GM18508 (cell line): Measurements from ENCODE around the gene PRKAA1.
"Not testable (repeated sequence)": the region's sequence is repeated elsewhere in the genome, so short reads cannot be mapped to it uniquely, and the experiment has no call there.

Experiments used
- ATAC-seq: cut with Tn5 transposase; IDR thresholded peaks from one replicate; pipeline ENCODE4 v1.9.1; 2021; ENCODE audit warnings: moderate number of reproducible peaks; ENCODE audit not compliant: insufficient read depth, unreplicated experiment

PRKAA1 gene

DNA sequence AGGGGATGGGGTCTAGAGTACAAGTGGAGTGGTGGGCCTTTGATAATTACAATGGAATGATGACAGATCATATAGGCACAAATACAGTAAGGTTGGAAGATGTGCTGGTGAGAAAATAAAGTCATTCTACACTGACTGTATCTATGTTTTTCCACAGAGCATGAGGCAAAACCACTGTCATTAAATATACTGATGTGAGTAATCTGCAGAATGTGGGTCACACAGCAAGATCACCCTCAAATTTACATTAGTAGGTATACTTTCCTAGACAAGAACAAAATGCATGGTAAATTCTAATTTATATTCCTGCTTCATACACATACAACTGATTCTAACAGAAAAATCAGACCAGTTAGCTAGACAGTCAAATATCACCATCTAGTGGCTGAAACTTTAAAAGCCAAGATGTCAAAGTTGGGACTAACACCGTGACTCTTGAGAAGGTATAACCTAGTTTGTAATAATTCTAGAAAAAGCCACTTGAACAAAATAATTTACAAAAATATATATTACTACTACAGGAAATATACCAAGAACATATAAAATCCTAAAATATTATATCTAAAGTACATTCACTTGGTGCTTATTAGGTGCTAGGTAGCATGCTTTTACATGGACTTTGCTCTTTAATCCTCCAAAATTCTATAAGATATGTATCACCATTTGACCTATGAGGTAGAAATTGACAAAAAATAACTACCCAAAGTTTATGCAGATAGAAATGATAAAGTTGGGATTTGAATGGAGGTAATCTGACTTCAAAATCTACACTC, 61.9 kb downstream of the PRKAA1 start:
- no peak for ATAC-seq

DNA sequence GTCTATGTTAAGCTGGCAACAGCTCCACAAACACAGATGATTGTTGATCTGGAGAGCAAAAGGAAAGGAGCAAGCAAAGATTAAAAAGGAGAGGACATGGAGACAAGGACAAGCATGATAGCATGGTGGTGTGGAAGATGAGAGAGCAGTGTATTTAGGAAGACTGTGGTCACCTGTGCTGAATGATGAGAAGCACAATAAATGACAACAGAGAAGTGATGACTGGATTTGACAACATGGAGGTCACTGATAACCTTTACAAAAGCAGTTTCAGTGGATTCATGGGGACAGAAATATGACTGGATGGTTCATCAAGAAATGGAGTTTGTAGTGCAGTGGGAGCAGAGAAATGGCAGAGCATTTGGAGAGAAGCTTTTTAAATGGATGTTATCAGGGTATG, 62.6 kb downstream of the PRKAA1 start:
- no peak for ATAC-seq

DNA sequence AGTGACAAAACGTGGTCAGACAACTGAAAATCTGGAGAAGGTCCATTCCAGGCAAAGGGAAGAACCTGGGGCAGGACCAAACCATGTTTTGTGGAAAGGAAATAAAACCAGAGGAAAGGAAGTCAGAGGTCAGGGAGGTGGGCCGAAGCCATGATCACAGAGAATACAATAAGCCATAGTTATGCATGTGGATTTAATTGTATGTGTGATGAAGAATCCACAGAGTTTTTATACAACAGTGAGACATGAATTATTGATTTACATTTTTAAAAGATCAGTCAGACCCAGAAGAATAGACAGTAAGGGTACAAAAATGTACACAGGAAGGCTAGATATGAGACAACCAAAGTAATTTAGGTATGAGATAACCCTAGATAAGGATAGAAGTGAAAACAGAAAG, 63.2 kb downstream of the PRKAA1 start:
- no peak for ATAC-seq

DNA sequence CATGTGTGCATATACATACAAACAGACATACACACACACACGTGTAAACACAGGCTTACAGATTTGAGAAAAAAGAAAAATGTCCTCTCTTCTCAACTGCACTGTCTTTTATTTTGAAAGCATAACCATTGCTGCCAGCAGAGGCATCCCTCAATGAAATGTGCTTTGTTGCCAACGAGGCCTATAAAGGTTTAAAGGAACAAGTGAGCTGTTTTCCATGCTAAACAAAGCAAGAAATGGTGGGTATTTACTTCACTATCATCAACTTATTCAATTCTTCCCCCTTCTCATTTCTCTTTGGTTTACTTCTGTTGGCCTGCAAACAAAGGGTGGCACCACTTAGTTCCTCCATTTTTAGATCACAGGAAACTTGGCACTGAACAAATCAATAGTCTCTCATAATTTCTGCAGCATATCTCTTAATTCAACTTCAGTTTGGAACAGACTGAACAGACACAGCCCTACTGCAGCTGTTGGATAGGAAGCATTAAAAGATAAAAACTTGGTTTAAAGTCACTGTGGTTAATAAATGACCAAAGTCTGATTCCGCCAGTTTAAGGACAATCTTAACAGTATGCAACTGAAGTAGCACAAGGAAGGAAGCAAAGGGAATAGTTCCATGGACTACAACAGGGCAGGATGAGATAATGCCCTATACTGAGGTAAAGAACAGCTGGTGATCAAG, 64.2 kb downstream of the PRKAA1 start:
- ATAC-seq: no peak

DNA sequence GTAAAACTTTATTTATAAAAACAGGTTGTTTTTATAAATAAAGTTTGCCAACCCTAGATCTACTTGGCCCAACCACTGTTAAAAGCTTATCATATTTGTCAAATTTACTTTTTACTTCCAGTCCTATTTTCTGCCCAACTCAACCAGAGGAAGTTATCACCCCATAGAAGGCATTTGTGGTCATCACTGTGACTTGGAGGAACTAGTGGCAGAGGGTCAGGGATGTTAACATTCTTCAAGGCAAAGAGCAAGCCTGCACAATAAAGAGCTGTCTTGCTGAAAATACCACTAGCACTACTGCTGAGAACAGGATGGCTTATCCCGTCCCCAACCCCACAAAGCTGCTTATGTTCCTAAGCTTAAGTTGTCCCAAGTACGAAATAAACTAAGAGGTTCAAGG, 64.7 kb downstream of the PRKAA1 start:
- ATAC-seq: no peak

DNA sequence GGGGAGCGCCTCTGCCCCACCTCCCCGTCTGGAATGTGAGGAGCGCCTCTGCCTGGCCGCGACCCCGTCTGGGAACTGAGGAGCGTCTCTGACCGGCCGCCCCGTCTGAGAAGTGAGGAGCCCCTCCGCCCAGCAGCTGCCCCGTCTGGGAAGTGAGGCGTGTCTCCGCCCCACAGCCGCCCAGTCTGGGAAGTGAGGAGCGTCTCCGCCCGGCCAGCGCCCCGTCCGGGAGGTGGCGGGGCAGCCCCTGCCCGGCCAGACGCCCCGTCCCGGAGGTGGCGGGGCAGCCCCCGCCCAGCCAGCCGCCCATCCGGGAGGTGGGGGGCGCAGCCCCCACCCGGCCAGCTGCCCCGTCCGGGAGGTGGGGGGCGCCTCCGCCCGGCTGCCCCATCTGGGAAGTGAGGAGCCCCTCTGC, 75.7 kb downstream of the PRKAA1 start:
- ATAC-seq: not testable (repeated sequence)

DNA sequence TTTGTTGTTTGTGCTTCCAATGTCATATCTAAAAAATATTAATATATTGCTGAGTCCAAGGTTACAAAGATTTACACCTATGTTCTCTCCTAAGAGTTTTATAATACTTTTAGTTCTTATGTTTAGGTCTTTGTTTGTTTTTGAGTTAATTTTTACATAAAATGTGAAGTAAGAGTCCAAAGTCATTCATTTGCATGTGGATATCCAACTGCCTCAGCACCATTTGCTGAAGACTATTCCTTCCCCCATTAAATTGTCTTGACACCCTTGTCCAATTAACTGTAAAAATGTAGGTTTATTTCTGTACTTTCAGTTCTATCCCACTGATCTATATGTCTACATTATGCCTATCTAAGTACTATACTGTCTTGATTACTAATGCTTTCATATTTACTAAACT, 78.1 kb downstream of the PRKAA1 start:
- ATAC-seq: no peak

DNA sequence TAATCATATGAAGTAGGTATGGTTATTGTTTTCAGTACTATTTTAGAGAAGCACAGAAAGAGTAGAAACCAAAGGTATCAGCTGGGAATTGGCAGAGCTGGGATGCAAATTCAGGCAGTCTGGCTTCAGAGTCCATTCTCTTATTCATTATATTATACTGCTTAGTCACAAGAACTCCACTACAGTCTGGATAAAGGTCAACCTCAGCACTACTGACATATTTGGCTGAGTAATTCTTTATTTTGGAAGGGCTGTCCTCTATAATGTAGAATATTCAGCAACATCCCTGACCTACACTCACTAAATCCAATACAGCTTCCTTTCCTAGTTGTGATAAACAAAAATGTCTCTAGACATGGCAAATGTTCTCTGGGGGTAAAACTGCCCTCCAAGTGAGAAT, 80.9 kb downstream of the PRKAA1 start:
- ATAC-seq: no peak

DNA sequence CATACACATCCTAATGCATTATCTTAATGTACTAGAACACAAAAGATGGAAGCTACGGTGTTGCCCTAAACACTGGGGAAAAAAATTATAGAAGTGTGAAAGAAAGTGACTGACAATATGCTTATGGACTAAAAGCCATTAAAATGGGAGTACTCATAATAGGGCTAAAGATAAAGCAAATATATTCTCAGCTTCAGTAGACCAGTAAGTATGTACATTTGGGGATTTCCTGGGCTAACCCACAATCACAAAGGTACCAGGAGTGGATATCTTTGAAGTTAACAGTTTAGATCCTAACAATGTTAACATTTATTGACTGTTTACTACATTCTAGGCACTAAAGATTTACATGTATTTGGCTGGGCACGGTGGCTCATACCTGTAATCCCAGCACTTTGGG, 81.6 kb downstream of the PRKAA1 start:
- no peak for ATAC-seq

DNA sequence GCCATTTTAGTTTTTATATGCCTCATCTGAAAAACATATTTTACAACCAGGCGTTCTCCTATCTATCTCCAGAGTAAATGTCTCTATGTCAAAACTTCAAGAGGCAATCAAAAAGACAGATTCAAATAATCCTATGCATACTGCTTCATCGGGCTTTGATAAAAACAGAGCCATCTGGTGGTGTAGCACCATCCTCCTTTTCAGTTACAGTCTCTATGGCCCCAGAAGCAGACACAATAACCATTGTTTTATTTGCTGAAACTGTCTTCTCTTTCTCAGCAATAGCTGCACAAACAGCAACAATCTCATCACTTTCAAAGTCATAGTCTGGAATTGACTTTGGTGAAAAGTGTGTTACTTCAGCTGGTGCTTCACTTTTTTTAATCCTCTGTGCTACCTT, 82.2 kb downstream of the PRKAA1 start:
- no peak for ATAC-seq

DNA sequence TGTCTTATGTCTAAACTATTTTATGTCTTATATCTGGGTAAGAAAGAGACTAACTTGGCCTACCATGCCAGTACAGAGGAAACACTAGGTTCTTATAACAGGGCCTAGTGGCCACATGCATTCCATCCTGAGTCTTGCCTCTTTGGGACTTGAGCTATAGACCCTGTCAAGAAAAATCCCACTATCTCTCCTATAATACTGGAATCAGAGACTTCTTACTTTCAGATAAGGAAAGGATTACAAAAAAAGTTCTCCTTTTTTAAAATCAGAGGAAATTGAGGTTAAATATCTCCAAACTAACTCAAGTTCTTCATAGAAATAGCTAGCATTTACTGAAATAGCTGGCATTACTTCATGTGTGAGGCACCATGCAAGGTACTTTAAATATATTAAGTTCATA, 84.2 kb downstream of the PRKAA1 start:
- ATAC-seq: no peak

DNA sequence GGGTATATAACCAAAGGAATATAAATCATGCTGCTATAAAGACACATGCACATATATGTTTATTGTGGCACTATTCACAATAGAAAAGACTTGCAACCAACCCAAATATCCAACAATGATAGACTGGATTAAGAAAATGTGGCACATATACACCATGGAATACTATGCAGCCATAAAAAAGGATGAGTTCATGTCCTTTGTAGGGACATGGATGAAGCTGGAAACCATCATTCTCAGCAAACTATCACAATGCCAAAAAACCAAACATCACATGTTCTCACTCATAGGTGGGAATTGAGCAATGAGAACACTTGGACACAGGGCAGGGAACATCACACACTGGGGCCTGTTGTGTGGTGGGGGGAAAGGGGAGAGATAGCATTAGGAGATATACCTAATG, 87.6 kb downstream of the PRKAA1 start:
- ATAC-seq: not testable (repeated sequence)
